HepG2 (cell line): ENCODE measurements around the gene POLN. TPM values are rescaled to one million over a fixed set of nuclear protein-coding genes. Genes with fewer than 3 reads are reported as not detected.

Experiments
- AGO1 ChIP-seq: fragments of 200-400 bp; formaldehyde crosslinking; IDR thresholded peaks from 2 replicates; pipeline ENCODE4 v1.6.1; 2017; ENCODE audit warnings: mild to moderate bottlenecking, low read depth, low read length, moderate library complexity; ENCODE audit not compliant: poor library complexity, severe bottlenecking
- ATM ChIP-seq: fragments of 450-650 bp; IDR thresholded peaks from 2 replicates; pipeline ENCODE4 v1.7.1; 2017; ENCODE audit warnings: mild to moderate bottlenecking, borderline replicate concordance
- ETV5 ChIP-seq: IDR thresholded peaks from 2 replicates; pipeline ENCODE4 v1.6.1; 2018; ENCODE audit warnings: missing biosample characterization, missing genetic modification reagents, inconsistent platforms, borderline replicate concordance
- HDAC6 ChIP-seq: fragments of 200-600 bp; sonication (generic); IDR thresholded peaks from 2 replicates; pipeline ENCODE4 v1.7.0; 2017; ENCODE audit warnings: mild to moderate bottlenecking, antibody characterized with exemption, low read length, low read depth
- HIVEP1 ChIP-seq: sonication (generic); formaldehyde crosslinking; IDR thresholded peaks from 2 replicates; pipeline ENCODE4 v1.4.0; 2020; ENCODE audit warnings: mild to moderate bottlenecking, missing genetic modification reagents
- KIAA2018 ChIP-seq: sonication (generic); formaldehyde crosslinking; IDR thresholded peaks from 2 replicates; pipeline ENCODE4 v1.5.0; 2020; ENCODE audit warnings: mild to moderate bottlenecking, missing genetic modification reagents, borderline replicate concordance
- MAX ChIP-seq: IDR thresholded peaks from 2 replicates; pipeline ENCODE4 v1.6.1; 2012; ENCODE audit warnings: inconsistent platforms
- NCOA1 ChIP-seq: sonication (generic); formaldehyde crosslinking; IDR thresholded peaks from 2 replicates; pipeline ENCODE4 v1.9.0; 2021; ENCODE audit warnings: missing genetic modification reagents
- PPARG ChIP-seq: conservative IDR thresholded peaks from 2 replicates; pipeline ENCODE4 v1.6.1; 2016; ENCODE audit warnings: missing biosample characterization, missing genetic modification reagents
- RBFOX2 ChIP-seq: fragments of 200-400 bp; formaldehyde crosslinking; IDR thresholded peaks from 2 replicates; pipeline ENCODE4 v1.6.1; 2017; ENCODE audit warnings: low read depth, mild to moderate bottlenecking, low read length
- SIX4 ChIP-seq: sonication (generic); formaldehyde crosslinking; IDR thresholded peaks from 2 replicates; pipeline ENCODE4 v1.4.0; 2020; ENCODE audit warnings: missing genetic modification reagents
- STAG1 ChIP-seq: sonication (generic); formaldehyde crosslinking; IDR thresholded peaks from 2 replicates; pipeline ENCODE4 v1.4.0; 2020; ENCODE audit warnings: missing genetic modification reagents
- ZGPAT ChIP-seq: IDR thresholded peaks from 2 replicates; pipeline ENCODE4 v1.6.1; 2016; ENCODE audit warnings: mild to moderate bottlenecking
- ZMYM3 ChIP-seq: sonication (generic); formaldehyde crosslinking; IDR thresholded peaks from 2 replicates; pipeline ENCODE4 v1.5.1; 2020; ENCODE audit warnings: mild to moderate bottlenecking, missing genetic modification reagents
- ZNF30 ChIP-seq: sonication (generic); formaldehyde crosslinking; IDR thresholded peaks from 2 replicates; pipeline ENCODE4 v1.5.0; 2020; ENCODE audit warnings: mild to moderate bottlenecking, missing genetic modification reagents
- ZNF326 ChIP-seq: sonication (generic); formaldehyde crosslinking; IDR thresholded peaks from 2 replicates; pipeline ENCODE4 v1.4.0; 2020; ENCODE audit warnings: missing genetic modification reagents, borderline replicate concordance
- ZNF558 ChIP-seq: sonication (generic); formaldehyde crosslinking; IDR thresholded peaks from 2 replicates; pipeline ENCODE4 v1.9.0; 2022; ENCODE audit warnings: mild to moderate bottlenecking, missing genetic modification reagents, borderline replicate concordance
- ZNF616 ChIP-seq: sonication (generic); formaldehyde crosslinking; IDR thresholded peaks from 2 replicates; pipeline ENCODE4 v1.5.0; 2020; ENCODE audit warnings: low read depth, mild to moderate bottlenecking, missing genetic modification reagents
- ZNF672 ChIP-seq: sonication (generic); formaldehyde crosslinking; IDR thresholded peaks from 2 replicates; pipeline ENCODE4 v1.8.1; 2022; ENCODE audit warnings: missing genetic modification reagents
- ZNF674 ChIP-seq: sonication (generic); formaldehyde crosslinking; IDR thresholded peaks from 2 replicates; pipeline ENCODE4 v1.5.0; 2020; ENCODE audit warnings: low read depth, mild to moderate bottlenecking, missing genetic modification reagents
- ZNF703 ChIP-seq: sonication (generic); formaldehyde crosslinking; IDR thresholded peaks from 2 replicates; pipeline ENCODE4 v1.5.1; 2020; ENCODE audit warnings: missing genetic modification reagents, mild to moderate bottlenecking, moderate library complexity, borderline replicate concordance
- ZNF746 ChIP-seq: sonication (generic); formaldehyde crosslinking; IDR thresholded peaks from 2 replicates; pipeline ENCODE4 v1.8.0; 2022; ENCODE audit warnings: mild to moderate bottlenecking, missing genetic modification reagents
- polyA plus RNA-seq, 8 experiments: library from polyadenylated mRNA; depleted of rRNA in 3 of 8; stranded (reverse) in 7 of 8; unstranded in 1 of 8; fragments of >200 nt; fragmentation: Illumina TruSeq in 4 of 8; extraction: Trizol in 4 of 8; gene quantifications; 2 replicates each; pipeline versions ENCODE4 v1.2.1 to v1.2.3, GENCODE V29; 2011 to 2016; ENCODE audit warnings: low read depth in 4 of 8, missing spikeins in 1 of 8, mixed read lengths in 1 of 8; ENCODE audit not compliant: insufficient read depth in 1 of 8
- total RNA-seq, 5 experiments: library from RNA; depleted of rRNA; stranded (reverse); fragments of >200 nt; fragmentation: Illumina TruSeq; extraction: Trizol; gene quantifications; 2 replicates each; pipeline ENCODE4 v1.2.3, GENCODE V29; 2016; ENCODE audit warnings: low read depth in 1 of 5

POLN gene
- total and polyA plus RNA-seq, 2 of the 13 experiments (the other 11 are each of a cell fraction or from before 2014, with no cell fraction given): 0.93 to 1.5 TPM

- TF ChIP-seq KIAA2018 (CRISPR knock-in tag) (no peak), ATM (no peak), AGO1 (no peak), ZNF558 (CRISPR knock-in tag) (no peak), ZNF674 (CRISPR knock-in tag) (no peak), ETV5 (CRISPR knock-in tag) (no peak), ZMYM3 (no peak), RBFOX2 (no peak), ZNF703 (no peak), HDAC6 (no peak), NCOA1 (CRISPR knock-in tag) (no peak), ZNF672 (CRISPR knock-in tag) (no peak), ZNF326 (CRISPR knock-in tag) (no peak), HIVEP1 (CRISPR knock-in tag) (no peak), STAG1 (CRISPR knock-in tag) (peak; percentile 96), ZNF616 (CRISPR knock-in tag) (no peak), ZNF746 (CRISPR knock-in tag) (no peak), SIX4 (no peak), MAX (no peak), ZNF30 (CRISPR knock-in tag) (no peak), ZGPAT (CRISPR knock-in tag) (no peak), PPARG (CRISPR knock-in tag) (no peak)
These were observed 21.8 kb downstream of the POLN start (continued) for GRCh38 chr4:2220016-2220630.
